Globus pallidus (tissue), 1 donor: ENCODE measurements around the gene ACSBG1.

Source experiments
- DNase-seq: peaks from one replicate; pipeline ENCODE4 v3.0.0-alpha.2; 2015; ENCODE audit warnings: low spot score

The ACSBG1 gene

DNA sequence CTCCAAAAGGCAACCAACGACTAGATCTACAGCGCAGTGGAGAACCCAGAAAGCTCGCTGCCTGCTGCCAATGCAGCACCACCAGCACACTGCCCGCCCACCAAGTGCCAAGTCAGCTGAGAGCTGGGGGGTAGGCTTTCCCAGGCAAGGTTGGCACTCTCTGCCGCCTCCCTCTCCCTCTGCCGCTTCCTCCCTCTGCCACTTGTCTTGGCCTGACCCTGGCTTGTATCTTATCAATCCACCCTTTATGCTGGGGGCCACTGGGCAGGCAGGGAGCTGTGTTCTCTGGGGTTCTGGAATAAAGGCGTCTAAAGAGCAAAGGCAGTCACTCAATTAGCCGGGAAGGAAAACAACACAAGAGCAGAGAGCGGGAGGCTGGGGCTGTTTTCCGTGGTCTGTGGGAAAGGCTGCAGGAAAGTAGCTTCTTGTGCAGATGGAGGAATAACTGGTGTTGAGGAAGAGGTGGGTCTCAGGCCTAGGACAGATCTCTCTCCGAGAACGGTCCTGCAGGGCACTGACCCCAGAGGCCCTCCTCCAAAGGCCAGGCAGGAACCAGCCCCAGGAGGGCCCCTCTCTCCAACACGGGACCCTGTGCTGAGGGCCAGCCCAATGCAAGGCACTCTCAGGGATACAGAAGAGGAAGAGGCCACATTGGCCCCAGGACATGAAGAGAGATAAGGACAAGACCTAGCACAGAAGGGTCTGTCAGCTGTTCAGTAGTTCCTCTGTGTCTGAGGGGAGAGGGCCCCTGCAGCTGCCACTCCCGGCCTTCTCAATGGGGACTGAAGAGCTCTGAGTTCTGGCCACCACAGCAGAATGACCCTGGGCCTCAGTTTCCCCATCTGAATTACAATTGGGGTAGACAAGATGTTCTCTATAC is 30.8 kb downstream of the ACSBG1 start:
- DNase-seq, result peak; percentile 77

GRCh38 chr15:78201281-78202190 is 32.8 kb downstream of the ACSBG1 start:
- no peak for DNase-seq

DNA sequence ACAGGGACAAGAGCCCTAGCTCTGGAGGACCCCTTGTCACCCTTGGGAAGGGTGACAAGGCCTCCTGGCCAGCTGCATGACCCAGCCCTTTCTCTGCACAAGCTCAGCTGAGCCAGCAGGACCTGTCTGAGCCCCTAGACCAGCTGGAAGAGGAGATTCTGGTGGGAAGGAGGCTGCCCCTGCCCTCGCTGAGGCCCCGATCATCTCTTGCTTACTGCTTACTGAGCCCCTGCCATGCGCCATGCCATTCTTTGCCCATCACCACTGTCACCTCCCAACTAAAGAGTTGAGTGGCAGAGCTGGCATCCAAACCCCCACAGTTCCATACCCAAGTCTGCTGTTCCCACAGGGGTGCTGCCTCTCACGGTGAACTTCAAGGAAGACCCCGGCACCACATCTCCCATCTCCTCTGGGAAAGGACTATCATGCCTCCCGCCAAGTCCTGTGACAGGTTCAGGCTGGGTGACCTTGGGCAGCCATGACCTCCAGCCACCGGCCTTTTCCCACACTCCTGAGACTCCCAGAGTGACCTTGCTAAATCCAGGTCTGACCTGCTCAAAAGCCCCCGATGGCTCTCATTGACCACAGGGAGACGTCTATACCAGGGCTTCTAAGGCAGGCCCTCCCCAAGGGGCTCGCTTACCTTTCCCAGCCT is 34.0 kb downstream of the ACSBG1 start:
- DNase-seq, result no peak

DNA sequence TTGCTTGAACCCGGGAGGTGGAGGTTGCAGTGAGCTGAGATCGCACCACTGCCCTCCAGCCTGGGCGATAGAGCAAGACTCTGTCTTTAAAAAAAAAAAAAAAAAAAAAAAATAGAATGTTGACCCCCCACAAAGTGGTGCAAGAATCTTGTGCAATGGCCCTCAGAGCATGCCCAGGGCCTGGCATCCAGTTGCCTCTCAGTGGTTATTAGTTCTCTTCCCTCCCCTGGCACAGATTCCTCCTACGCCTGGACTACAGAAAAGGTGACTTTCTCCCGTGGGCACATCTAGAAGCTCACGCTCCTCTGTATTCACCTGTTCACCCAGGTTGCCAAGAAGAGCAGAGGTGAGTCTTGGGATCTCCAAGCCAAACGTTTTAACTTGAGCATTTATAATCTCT is 36.7 kb downstream of the ACSBG1 start:
- DNase-seq, result no peak

DNA sequence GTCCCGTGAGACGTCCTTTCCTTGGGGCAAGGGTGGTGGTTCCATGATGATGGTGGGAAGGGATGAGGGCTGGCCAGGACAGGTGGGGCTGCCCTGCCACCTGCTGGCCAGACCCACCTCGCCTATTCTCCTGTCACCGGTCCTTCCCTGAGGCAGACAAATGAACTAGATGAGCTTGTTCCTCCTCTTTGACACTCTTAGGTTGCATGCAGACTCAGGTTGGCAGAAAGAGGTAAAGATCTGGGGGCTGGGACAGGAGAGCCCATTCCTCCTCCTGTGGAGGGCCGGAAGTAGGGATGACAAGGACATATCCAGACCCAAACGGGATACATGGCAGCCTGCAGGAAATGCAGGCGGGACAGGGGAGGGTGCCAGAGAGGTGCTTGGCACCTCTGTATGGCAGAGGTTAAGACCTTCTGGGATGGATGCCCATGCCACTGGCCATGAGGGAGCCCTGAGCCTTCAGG is 38.6 kb downstream of the ACSBG1 start:
- DNase-seq, result no peak

GRCh38 chr15:78194568-78194925 is 39.8 kb downstream of the ACSBG1 start:
- no peak for DNase-seq

- DNase-seq, result no peak
These were observed 40.4 kb downstream of the ACSBG1 start for GRCh38 chr15:78193731-78194567.

DNA sequence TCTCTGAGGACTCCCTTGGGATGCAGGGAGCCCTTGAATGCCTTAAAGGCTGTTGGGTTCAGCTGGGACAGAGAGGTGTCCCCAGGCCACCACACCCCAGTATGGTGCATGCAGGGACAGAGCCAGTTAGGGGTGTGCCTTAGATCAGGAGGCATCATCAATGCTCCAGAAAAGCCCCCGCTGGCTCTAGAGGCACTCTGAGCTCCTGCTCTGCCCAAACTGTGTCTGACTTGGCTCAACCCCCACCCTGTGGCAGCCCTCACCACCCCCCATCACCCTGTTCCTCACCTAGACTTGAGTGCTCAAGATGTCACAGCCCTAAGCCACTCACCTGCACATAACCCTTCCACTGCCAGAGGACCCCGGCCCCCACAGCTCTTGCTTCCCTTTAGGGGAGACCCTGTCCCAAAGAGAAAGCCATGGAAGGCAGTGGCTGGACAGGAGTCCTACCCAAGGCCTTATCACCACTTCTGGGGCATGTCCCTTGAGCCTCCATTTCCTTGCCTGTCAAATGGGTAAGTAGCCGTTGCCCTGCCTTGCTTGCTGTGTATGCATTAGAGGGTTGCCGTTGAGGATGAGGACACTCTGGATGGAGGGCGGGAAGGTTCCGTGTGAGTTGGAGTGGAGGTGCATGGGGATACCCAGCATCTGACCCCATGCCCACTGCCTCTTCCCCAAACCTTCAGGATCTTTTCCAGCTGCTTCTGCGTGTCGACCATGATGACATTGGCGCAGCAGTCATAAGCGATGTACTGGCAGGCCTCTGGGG is 41.4 kb downstream of the ACSBG1 start:
- DNase-seq, result no peak

DNA sequence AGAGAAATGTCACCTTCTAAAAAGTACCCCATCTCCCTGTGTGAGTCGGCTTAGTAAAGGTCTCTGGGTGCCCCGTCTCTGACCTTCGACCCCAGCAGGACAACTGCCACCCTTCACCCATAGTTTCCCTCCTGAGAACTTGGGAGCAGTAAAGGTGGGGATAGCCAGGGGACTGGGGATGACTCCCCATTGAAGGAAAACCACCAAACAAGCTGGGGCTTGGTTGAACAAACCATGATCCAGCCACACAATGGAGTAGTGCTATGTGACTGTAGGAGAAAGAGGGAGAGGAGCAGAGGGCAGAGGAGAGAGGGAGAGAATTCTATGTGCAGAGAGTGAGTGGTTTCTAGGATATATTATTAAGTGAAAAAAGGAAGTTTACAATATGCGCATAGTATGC is 51.5 kb downstream of the ACSBG1 start:
- no peak for DNase-seq

DNA sequence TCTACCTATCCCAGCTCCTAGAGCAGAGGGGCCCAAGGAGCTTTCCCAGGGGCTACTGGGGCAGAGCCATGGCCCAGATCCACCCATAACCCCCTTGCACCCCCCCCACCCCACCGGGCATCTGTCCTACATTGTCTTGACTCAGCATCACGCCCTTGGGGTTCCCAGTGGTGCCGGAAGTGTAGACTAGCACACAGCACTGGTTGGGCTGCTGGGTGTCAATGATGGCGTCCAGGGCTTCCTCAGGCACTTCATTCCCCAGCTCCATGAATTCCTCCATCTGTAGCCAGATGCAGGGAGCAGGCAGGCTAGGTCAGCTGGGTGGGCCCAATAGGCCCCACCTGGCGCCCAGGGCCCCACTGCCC is 52.0 kb downstream of the ACSBG1 start:
- DNase-seq, result no peak

GRCh38 chr15:78179906-78180305 is 54.5 kb downstream of the ACSBG1 start:
- no peak for DNase-seq

- no peak for DNase-seq
These were observed 55.0 kb downstream of the ACSBG1 start for GRCh38 chr15:78179286-78179840.

DNA sequence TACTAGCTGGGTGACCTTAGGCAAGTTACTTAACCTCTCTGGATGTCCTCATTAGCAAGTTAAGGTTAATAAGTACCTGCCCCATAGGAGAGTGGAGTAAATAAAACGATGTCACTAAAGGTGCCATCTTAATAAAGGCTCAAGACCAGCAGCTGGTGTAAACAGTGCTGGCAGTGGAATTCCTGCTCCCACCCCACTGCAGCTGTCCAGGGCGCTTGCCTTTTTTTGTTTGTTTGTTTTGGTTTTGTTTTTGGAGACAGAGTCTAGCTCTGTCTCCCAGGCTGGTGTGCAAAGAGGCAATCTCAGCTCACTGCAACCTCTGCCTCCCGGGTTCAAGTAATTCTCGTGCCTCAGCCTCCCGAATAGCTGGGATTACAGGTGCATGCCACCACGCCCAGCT is 56.3 kb downstream of the ACSBG1 start:
- DNase-seq, result no peak

- DNase-seq, result peak; percentile 55
These were observed 56.9 kb downstream of the ACSBG1 start for GRCh38 chr15:78177447-78177873.

DNA sequence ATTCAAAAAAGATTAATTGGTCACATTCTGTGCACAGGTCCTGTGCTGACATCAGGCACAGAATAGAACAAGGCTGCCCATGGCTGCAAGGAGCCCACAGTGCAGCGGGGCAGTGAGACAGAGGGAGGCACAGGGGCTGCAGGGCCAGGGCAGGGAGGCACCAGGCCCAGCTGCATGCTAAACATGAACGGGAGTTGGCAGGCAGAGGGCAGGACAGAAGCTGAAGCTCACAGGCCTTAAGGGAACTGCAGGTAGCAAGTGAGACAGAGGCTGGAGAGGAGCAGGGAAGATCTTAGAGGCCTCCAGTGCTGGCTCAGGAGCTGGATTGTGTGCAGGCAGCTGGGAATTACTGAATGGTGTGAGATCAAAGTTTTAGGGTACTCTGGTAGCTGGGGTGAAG is 59.0 kb downstream of the ACSBG1 start:
- no peak for DNase-seq

GRCh38 chr15:78174401-78174800 is 60.0 kb downstream of the ACSBG1 start:
- no peak for DNase-seq

GRCh38 chr15:78171864-78172472 is 62.4 kb downstream of the ACSBG1 start:
- DNase-seq, result no peak

GRCh38 chr15:78170848-78171773 is 63.3 kb downstream of the ACSBG1 start:
- no peak for DNase-seq

GRCh38 chr15:78168608-78169007 is 65.8 kb downstream of the ACSBG1 start:
- DNase-seq, result no peak
